Measurements from ENCODE around the gene CD200R1. TPM values are rescaled to one million over a fixed set of nuclear protein-coding genes. Genes with fewer than 3 reads are reported as not detected.

CD200R1 gene
- total RNA-seq, 1 experiment from 2014 or later, result not detected

GRCh38 chr3:112888381-112889085 lies 86.4 kb downstream of the CD200R1 start:
- DNase-seq (ENCODE audit: low read depth), result peak; percentile 59

GRCh38 chr3:112884678-112885290 lies 90.1 kb downstream of the CD200R1 start:
- DNase-seq (ENCODE audit: low read depth), result no peak

- DNase-seq (ENCODE audit: low read depth), result no peak
Observed at GRCh38 chr3:112881891-112882290, 93.0 kb downstream of the CD200R1 start.

- DNase-seq (ENCODE audit: low read depth), result no peak
Observed at GRCh38 chr3:112875561-112875960, 99.3 kb downstream of the CD200R1 start.

- no peak for DNase-seq (ENCODE audit: low read depth)
Observed at GRCh38 chr3:112874725-112875124, 100.2 kb downstream of the CD200R1 start.

GRCh38 chr3:112873632-112874031 lies 101.3 kb downstream of the CD200R1 start:
- no peak for DNase-seq (ENCODE audit: low read depth)

GRCh38 chr3:112871735-112872134 lies 103.2 kb downstream of the CD200R1 start:
- DNase-seq (ENCODE audit: low read depth), result no peak

Other genes starting within 250 kb of the CD200R1 start
- not detected in 2 replicates for gene CD200R1L, start 128.2 kb downstream of the CD200R1 start, total RNA-seq (2014; rRNA removed)
- gene GTPBP8, start 15.9 kb upstream of the CD200R1 start, total RNA-seq (2014; rRNA removed), result 23.1 and 28.3 TPM in 2 replicates
- gene BOC, start 236.5 kb upstream of the CD200R1 start, total RNA-seq (2014; rRNA removed), result 2.4 and 3.7 TPM in 2 replicates

Data from LHCN-M2 (cell line).